Astrocyte (in vitro differentiated cells and primary cell): ENCODE data around the gene CPM. TPM values are rescaled to one million over a fixed set of nuclear protein-coding genes. Genes with fewer than 3 reads are reported as not detected.

Experiments
- DNase-seq: peaks from one replicate; pipeline ENCODE4 v3.0.0-alpha.2; 2010; ENCODE audit warnings: low read depth
- FAIRE-seq: peaks from 2 replicates; lab custom pipeline; 2011; peaks lifted over from hg19 to GRCh38; lab: Jason Lieb, UNC
- H2AFZ ChIP-seq: 2 replicates; pipeline ENCODE4 v1.6.0; 2012; ENCODE audit warnings: low read depth, low read length, inconsistent platforms
- H3K27ac ChIP-seq: 2 replicates; pipeline ENCODE4 v1.5.1; 2011; ENCODE audit warnings: low read depth, low read length, inconsistent platforms
- H3K27me3 ChIP-seq: 2 replicates; pipeline ENCODE4 v1.6.0; 2011; ENCODE audit warnings: low read length, inconsistent platforms; ENCODE audit not compliant: insufficient read depth
- H3K36me3 ChIP-seq: 2 replicates; pipeline ENCODE4 v1.5.1; 2011; ENCODE audit warnings: low read length, inconsistent platforms; ENCODE audit not compliant: insufficient read depth
- H3K4me1 ChIP-seq: 2 replicates; pipeline ENCODE4 v1.5.1; 2011; ENCODE audit warnings: low read length, inconsistent platforms; ENCODE audit not compliant: insufficient read depth
- H3K4me2 ChIP-seq: 2 replicates; pipeline ENCODE4 v1.6.0; 2012; ENCODE audit warnings: low read length, inconsistent platforms
- H3K4me3 ChIP-seq: 2 replicates; pipeline ENCODE4 v1.5.1; 2011; ENCODE audit warnings: low read depth, mild to moderate bottlenecking, low read length, inconsistent platforms; ENCODE audit not compliant: insufficient read depth
- H3K79me2 ChIP-seq: 2 replicates; pipeline ENCODE4 v1.6.0; 2012; ENCODE audit warnings: mild to moderate bottlenecking, low read length, inconsistent platforms; ENCODE audit not compliant: insufficient read depth
- H3K9ac ChIP-seq: 2 replicates; pipeline ENCODE4 v1.6.0; 2012; ENCODE audit warnings: mild to moderate bottlenecking, low read length, inconsistent platforms
- H3K9me3 ChIP-seq: 2 replicates; pipeline ENCODE4 v1.5.1; 2012; ENCODE audit warnings: low read depth, mild to moderate bottlenecking, low read length, inconsistent platforms; ENCODE audit not compliant: insufficient read depth
- H4K20me1 ChIP-seq: 2 replicates; pipeline ENCODE4 v1.6.0; 2012; ENCODE audit warnings: low read length, inconsistent platforms; ENCODE audit not compliant: insufficient read depth
- H3K27ac Mint-ChIP-seq: one replicate; pipeline ENCODE4 v1.8.0; 2021; ENCODE audit warnings: mild to moderate bottlenecking, mixed read lengths; ENCODE audit not compliant: unreplicated experiment
- H3K27me3 Mint-ChIP-seq: one replicate; pipeline ENCODE4 v1.8.0; 2021; ENCODE audit warnings: low read depth, mixed read lengths; ENCODE audit not compliant: unreplicated experiment
- H3K36me3 Mint-ChIP-seq: one replicate; pipeline ENCODE4 v1.8.0; 2021; ENCODE audit warnings: low read depth, mixed read lengths; ENCODE audit not compliant: unreplicated experiment
- H3K4me1 Mint-ChIP-seq: one replicate; pipeline ENCODE4 v1.8.0; 2021; ENCODE audit warnings: low read depth, mixed read lengths; ENCODE audit not compliant: unreplicated experiment
- H3K4me3 Mint-ChIP-seq: one replicate; pipeline ENCODE4 v1.8.0; 2021; ENCODE audit warnings: mild to moderate bottlenecking, moderate library complexity, mixed read lengths; ENCODE audit not compliant: unreplicated experiment
- H3K9me3 Mint-ChIP-seq: one replicate; pipeline ENCODE4 v1.8.0; 2021; ENCODE audit warnings: mild to moderate bottlenecking, mixed read lengths; ENCODE audit not compliant: unreplicated experiment
- EZH2 ChIP-seq: IDR thresholded peaks from 2 replicates; pipeline ENCODE4 v1.6.1; 2012; ENCODE audit warnings: mild to moderate bottlenecking, low read length, inconsistent platforms; ENCODE audit not compliant: insufficient read depth
- total RNA-seq: library from RNA; stranded (reverse); gene quantifications from 2 replicates; pipeline ENCODE4 v1.2.1, GENCODE V29; 2021
- TF ChIP-seq, protein P1 (sequence below): IDR thresholded peaks from 2 replicates; pipeline ENCODE4 v1.5.1; 2011; ENCODE audit warnings: low read depth, mild to moderate bottlenecking, inconsistent platforms, low read length, moderate library complexity; ENCODE audit not compliant: insufficient read depth

Gene CPM
- total RNA-seq, 1 donor from 2014 or later: 2.7 TPM

DNA sequence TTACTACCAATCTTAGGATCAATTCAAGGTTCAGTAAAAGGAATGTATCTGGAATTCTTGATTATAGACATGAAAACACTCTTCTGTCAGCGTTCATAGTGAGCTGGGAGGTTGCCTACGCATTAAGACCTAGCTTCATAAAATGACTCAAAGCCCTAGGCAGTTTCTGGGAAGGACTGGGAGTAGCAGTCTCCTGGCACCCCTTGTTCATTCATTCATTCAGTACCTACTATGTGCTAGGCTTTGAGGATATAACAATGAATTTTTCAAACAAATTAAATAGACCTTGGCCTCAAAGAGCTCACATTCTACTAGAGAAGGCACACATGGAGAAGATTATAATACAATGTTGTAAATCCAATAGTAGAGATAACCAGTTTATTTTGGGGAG lies 78.9 kb downstream of the CPM start:
- Histone ChIP-seq H2AFZ (no peak overlapping the region), H4K20me1 (peaks cover 4% of the 10 kb centered on the region), H3K4me2 (no peak overlapping the region), H3K79me2 (no peaks in the 10 kb centered on the region), H3K4me3 (no peak overlapping the region), H3K27me3 (no peaks in the 10 kb centered on the region), H3K27ac (no peak overlapping the region), H3K9me3 (no peaks in the 10 kb centered on the region), H3K4me1 (no peaks in the 10 kb centered on the region), H3K36me3 (no peaks in the 10 kb centered on the region), H3K9ac (no peak overlapping the region)
- DNase-seq (no peak), FAIRE-seq (no peak)
- TF ChIP-seq, protein P1, sequence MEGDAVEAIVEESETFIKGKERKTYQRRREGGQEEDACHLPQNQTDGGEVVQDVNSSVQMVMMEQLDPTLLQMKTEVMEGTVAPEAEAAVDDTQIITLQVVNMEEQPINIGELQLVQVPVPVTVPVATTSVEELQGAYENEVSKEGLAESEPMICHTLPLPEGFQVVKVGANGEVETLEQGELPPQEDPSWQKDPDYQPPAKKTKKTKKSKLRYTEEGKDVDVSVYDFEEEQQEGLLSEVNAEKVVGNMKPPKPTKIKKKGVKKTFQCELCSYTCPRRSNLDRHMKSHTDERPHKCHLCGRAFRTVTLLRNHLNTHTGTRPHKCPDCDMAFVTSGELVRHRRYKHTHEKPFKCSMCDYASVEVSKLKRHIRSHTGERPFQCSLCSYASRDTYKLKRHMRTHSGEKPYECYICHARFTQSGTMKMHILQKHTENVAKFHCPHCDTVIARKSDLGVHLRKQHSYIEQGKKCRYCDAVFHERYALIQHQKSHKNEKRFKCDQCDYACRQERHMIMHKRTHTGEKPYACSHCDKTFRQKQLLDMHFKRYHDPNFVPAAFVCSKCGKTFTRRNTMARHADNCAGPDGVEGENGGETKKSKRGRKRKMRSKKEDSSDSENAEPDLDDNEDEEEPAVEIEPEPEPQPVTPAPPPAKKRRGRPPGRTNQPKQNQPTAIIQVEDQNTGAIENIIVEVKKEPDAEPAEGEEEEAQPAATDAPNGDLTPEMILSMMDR: no peak
- TF ChIP-seq EZH2: no peak
- no peak overlapping the region for H3K27ac Mint-ChIP-seq
- H3K36me3 Mint-ChIP-seq: peaks cover 5% of the 10 kb centered on the region
- H3K4me3 Mint-ChIP-seq: no peak overlapping the region
- H3K9me3 Mint-ChIP-seq: no peaks in the 10 kb centered on the region
- no peaks in the 10 kb centered on the region for H3K4me1 Mint-ChIP-seq
- H3K27me3 Mint-ChIP-seq: no peaks in the 10 kb centered on the region

DNA sequence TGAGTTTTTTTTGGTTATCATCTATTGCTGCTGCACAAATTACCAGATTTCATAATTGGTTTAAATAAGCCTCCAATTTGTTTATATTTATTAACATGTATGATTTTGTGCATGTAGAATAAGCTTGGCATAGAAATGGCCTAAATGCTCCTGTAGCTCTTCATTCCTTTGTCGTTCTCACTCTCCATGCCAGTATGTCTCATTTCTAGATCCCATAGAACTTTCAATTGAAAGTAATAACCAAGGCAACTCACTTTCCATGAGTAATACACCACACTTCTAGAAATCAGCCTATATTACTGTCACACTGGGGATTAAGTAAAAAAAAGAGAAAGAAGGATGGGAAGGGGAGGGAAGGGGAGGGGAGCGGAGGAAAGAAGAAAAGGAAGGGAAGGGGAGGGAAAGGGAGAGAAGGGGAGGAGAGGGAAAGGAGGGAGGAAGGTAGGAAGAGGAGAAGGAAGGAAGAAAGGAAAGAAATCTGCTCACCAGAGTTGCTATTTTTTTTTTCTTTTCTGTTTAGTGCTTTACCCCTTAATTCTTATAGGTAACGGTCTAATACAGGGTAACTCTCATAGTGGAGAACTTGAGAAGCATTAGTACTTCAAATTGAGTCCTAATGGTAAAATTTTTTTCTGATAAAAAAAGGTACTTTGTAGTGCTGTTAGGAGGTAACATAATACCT lies 79.4 kb downstream of the CPM start:
- DNase-seq: no peak
- peaks cover 5% of the 10 kb centered on the region for H3K36me3 Mint-ChIP-seq
- H2AFZ ChIP-seq: no peak overlapping the region
- no peak for FAIRE-seq
- no peaks in the 10 kb centered on the region for H3K27me3 Mint-ChIP-seq
- no peaks in the 10 kb centered on the region for H3K9me3 ChIP-seq
- no peaks in the 10 kb centered on the region for H3K36me3 ChIP-seq
- TF ChIP-seq, protein P1: no peak
- no peak for TF ChIP-seq EZH2
- no peak overlapping the region for H3K9ac ChIP-seq
- H3K27ac ChIP-seq: no peak overlapping the region
- H3K4me2 ChIP-seq: no peak overlapping the region
- no peaks in the 10 kb centered on the region for H3K79me2 ChIP-seq
- H3K27ac Mint-ChIP-seq: no peak overlapping the region
- H3K27me3 ChIP-seq: no peaks in the 10 kb centered on the region
- no peaks in the 10 kb centered on the region for H3K4me1 Mint-ChIP-seq
- H3K4me1 ChIP-seq: no peaks in the 10 kb centered on the region
- peaks cover 4% of the 10 kb centered on the region for H4K20me1 ChIP-seq
- H3K9me3 Mint-ChIP-seq: no peaks in the 10 kb centered on the region
- H3K4me3 ChIP-seq: no peak overlapping the region
- H3K4me3 Mint-ChIP-seq: no peak overlapping the region

DNA sequence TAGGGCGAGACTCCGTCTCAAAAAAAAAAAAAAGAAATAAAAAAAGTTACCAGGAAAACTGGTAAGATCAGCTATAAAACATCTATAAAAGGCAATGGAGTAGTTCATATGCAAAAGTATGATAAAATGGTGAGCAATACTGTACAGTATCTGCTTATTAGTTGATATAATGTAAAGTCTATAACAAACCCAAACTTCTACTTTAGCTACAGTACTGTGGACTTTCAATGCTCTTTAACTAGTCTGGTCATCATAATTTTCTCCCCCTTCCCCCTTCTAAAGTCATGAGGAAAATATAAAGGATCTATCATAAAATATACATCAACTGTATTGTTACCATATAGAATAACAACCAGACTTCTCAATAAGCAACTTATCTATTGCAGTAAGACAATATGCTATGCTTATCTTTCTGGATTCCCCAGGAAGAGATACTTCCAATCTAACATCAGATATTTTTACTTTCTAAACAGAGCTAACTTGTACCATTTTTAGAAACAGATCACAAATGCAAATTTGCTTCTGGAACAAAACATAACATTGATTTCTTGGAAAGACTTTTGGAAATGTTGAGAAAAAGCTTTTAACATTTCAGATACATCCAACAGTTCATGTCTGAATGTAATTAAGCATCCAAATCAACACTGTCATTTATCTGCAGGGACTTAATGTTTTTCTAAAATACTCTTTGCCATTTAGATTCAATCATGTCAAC lies 81.2 kb downstream of the CPM start:
- Histone ChIP-seq H3K9me3 (no peaks in the 10 kb centered on the region), H3K27ac (no peak overlapping the region), H2AFZ (no peak overlapping the region), H3K4me1 (no peaks in the 10 kb centered on the region), H3K27me3 (no peaks in the 10 kb centered on the region), H3K4me3 (no peak overlapping the region), H3K4me2 (no peak overlapping the region), H3K9ac (no peak overlapping the region), H3K36me3 (no peaks in the 10 kb centered on the region), H3K79me2 (no peaks in the 10 kb centered on the region), H4K20me1 (peaks cover 14% of the 10 kb centered on the region)
- H3K9me3 Mint-ChIP-seq: no peaks in the 10 kb centered on the region
- peak overlapping the region; percentile 34 for H3K27ac Mint-ChIP-seq
- H3K4me3 Mint-ChIP-seq: no peak overlapping the region
- no peaks in the 10 kb centered on the region for H3K27me3 Mint-ChIP-seq
- H3K4me1 Mint-ChIP-seq: no peaks in the 10 kb centered on the region
- peaks cover 5% of the 10 kb centered on the region for H3K36me3 Mint-ChIP-seq
- no peak for DNase-seq
- TF ChIP-seq EZH2: no peak
- TF ChIP-seq, protein P1: no peak
- no peak for FAIRE-seq
